ENCODE data around the gene C2CD3.
"Not testable (repeated sequence)": the region's sequence is repeated elsewhere in the genome, so short reads cannot be mapped to it uniquely, and the experiment has no call there.

C2CD3 gene

GRCh38 chr11:74162681-74163467 is 7.9 kb downstream of the C2CD3 start:
- no peak for DNase-seq (ENCODE audit: low read depth in 3 of 3)

GRCh38 chr11:74159642-74160041 is 11.2 kb downstream of the C2CD3 start:
- DNase-seq (ENCODE audit: low read depth in 3 of 3) = no peak

- no peak for DNase-seq (ENCODE audit: low read depth in 3 of 3)
These were observed 13.6 kb downstream of the C2CD3 start for GRCh38 chr11:74157169-74157568.

- DNase-seq (ENCODE audit: low read depth in 3 of 3) = no peak
These were observed 16.1 kb downstream of the C2CD3 start for GRCh38 chr11:74154620-74155281.

GRCh38 chr11:74153224-74153623 is 17.6 kb downstream of the C2CD3 start:
- no peak for DNase-seq (ENCODE audit: low read depth in 3 of 3)

GRCh38 chr11:74147199-74147929 is 23.4 kb downstream of the C2CD3 start:
- DNase-seq (ENCODE audit: low read depth in 3 of 3) = no peak

- DNase-seq (ENCODE audit: low read depth in 3 of 3) = no peak
These were observed 26.2 kb downstream of the C2CD3 start for GRCh38 chr11:74144592-74144991.

- DNase-seq (ENCODE audit: low read depth in 3 of 3) = no peak
These were observed 28.2 kb downstream of the C2CD3 start for GRCh38 chr11:74142624-74143023.

- DNase-seq (ENCODE audit: low read depth in 3 of 3) = no peak
These were observed 28.9 kb downstream of the C2CD3 start for GRCh38 chr11:74141908-74142307.

- no peak for DNase-seq (ENCODE audit: low read depth in 3 of 3)
These were observed 29.5 kb downstream of the C2CD3 start for GRCh38 chr11:74141241-74141695.

- DNase-seq (ENCODE audit: low read depth in 3 of 3) = not testable (repeated sequence)
These were observed 30.8 kb downstream of the C2CD3 start for GRCh38 chr11:74139919-74140431.

GRCh38 chr11:74139151-74139918 is 31.5 kb downstream of the C2CD3 start:
- DNase-seq (ENCODE audit: low read depth in 3 of 3) = no peak

GRCh38 chr11:74138572-74138971 is 32.2 kb downstream of the C2CD3 start:
- no peak for DNase-seq (ENCODE audit: low read depth in 3 of 3)

GRCh38 chr11:74138021-74138420 is 32.8 kb downstream of the C2CD3 start:
- DNase-seq (ENCODE audit: low read depth in 3 of 3) = no peak

GRCh38 chr11:74135127-74135840 is 35.5 kb downstream of the C2CD3 start:
- DNase-seq (ENCODE audit: low read depth in 3 of 3) = no peak

- DNase-seq (ENCODE audit: low read depth in 3 of 3) = no peak
These were observed 36.1 kb downstream of the C2CD3 start for GRCh38 chr11:74134661-74135060.

- no peak for DNase-seq (ENCODE audit: low read depth in 3 of 3)
These were observed 37.4 kb downstream of the C2CD3 start for GRCh38 chr11:74133436-74133835.

- no peak for DNase-seq (ENCODE audit: low read depth in 3 of 3)
These were observed 38.0 kb downstream of the C2CD3 start for GRCh38 chr11:74132833-74133232.

- DNase-seq (ENCODE audit: low read depth in 3 of 3) = not testable (repeated sequence)
These were observed 41.7 kb downstream of the C2CD3 start for GRCh38 chr11:74129121-74129520.

- DNase-seq (ENCODE audit: low read depth in 3 of 3) = no peak
These were observed 47.8 kb downstream of the C2CD3 start for GRCh38 chr11:74123008-74123448.

GRCh38 chr11:74121804-74122203 is 49.0 kb downstream of the C2CD3 start:
- DNase-seq (ENCODE audit: low read depth in 3 of 3) = no peak

Data from stimulated activated CD4-positive, alpha-beta T cell treated with anti-CD3 and anti-CD28 coated beads, TNF-alpha, amount 100 ng/mL, for 24 hours (primary cell).